H9 (cell line): Measurements from ENCODE around the gene HDAC3. TPM values are rescaled to one million over a fixed set of nuclear protein-coding genes. Genes with fewer than 3 reads are reported as not detected.

Experiments used
- DNase-seq: peaks from one replicate; pipeline ENCODE4 v3.0.0-alpha.2; 2017
- H2AFZ ChIP-seq: one replicate; pipeline ENCODE4 v1.6.1; 2013; ENCODE audit warnings: mild to moderate bottlenecking, low read length, control low read depth, moderate library complexity
- H2AK5ac ChIP-seq: 2 replicates; pipeline ENCODE4 v1.6.1; 2013; ENCODE audit warnings: low read length, control low read depth, mixed read lengths; ENCODE audit not compliant: insufficient read length
- H2BK120ac ChIP-seq: one replicate; pipeline ENCODE4 v1.6.1; 2013; ENCODE audit warnings: low read depth, mild to moderate bottlenecking, low read length, control low read depth, inconsistent platforms; ENCODE audit not compliant: poor library complexity, severe bottlenecking
- H2BK12ac ChIP-seq: 2 replicates; pipeline ENCODE4 v1.6.1; 2013; ENCODE audit warnings: low read length, control low read depth, mixed read lengths, low read depth; ENCODE audit not compliant: insufficient read length
- H2BK15ac ChIP-seq: 2 replicates; pipeline ENCODE4 v1.6.1; 2013; ENCODE audit warnings: low read depth, low read length, control low read depth
- H2BK20ac ChIP-seq: one replicate; pipeline ENCODE4 v1.6.1; 2013; ENCODE audit warnings: low read depth, mild to moderate bottlenecking, low read length, control low read depth, inconsistent platforms; ENCODE audit not compliant: poor library complexity, severe bottlenecking
- H2BK5ac ChIP-seq: 2 replicates; pipeline ENCODE4 v1.6.1; 2013; ENCODE audit warnings: low read length, control low read depth, mixed read lengths; ENCODE audit not compliant: insufficient read length
- H3K14ac ChIP-seq: 2 replicates; pipeline ENCODE4 v1.6.1; 2013; ENCODE audit warnings: low read length, control low read depth; ENCODE audit not compliant: insufficient read depth
- H3K18ac ChIP-seq: 2 replicates; pipeline ENCODE4 v1.6.1; 2013; ENCODE audit warnings: low read depth, mild to moderate bottlenecking, mixed read lengths, low read length, control low read depth; ENCODE audit not compliant: insufficient read length
- H3K23ac ChIP-seq: 2 replicates; pipeline ENCODE4 v1.6.1; 2013; ENCODE audit warnings: low read length, control low read depth, mixed read lengths, low read depth; ENCODE audit not compliant: insufficient read length
- H3K23me2 ChIP-seq: 2 replicates; pipeline ENCODE4 v1.6.1; 2013; ENCODE audit warnings: low read depth, mild to moderate bottlenecking, mixed read lengths, low read length, control low read depth; ENCODE audit not compliant: insufficient read length, poor library complexity, severe bottlenecking
- H3K27ac ChIP-seq: 2 replicates; pipeline ENCODE4 v1.5.1; 2013; ENCODE audit warnings: low read length, control low read depth, mixed read lengths, low read depth; ENCODE audit not compliant: insufficient read length
- H3K27me3 ChIP-seq: 2 replicates; pipeline ENCODE4 v1.6.1; 2013; ENCODE audit warnings: low read length, control low read depth, inconsistent platforms; ENCODE audit not compliant: insufficient read depth
- H3K4ac ChIP-seq: 2 replicates; pipeline ENCODE4 v1.6.1; 2013; ENCODE audit warnings: low read depth, mild to moderate bottlenecking, control low read depth, inconsistent platforms, low read length, moderate library complexity
- H3K4me1 ChIP-seq: 2 replicates; pipeline ENCODE4 v1.6.1; 2013; ENCODE audit warnings: low read length, control low read depth, inconsistent platforms; ENCODE audit not compliant: insufficient read depth
- H3K4me2 ChIP-seq: 2 replicates; pipeline ENCODE4 v1.6.1; 2013; ENCODE audit warnings: low read length, control low read depth, mixed read lengths; ENCODE audit not compliant: insufficient read length, insufficient read depth
- H3K56ac ChIP-seq: 2 replicates; pipeline ENCODE4 v1.6.1; 2013; ENCODE audit warnings: low read depth, mild to moderate bottlenecking, mixed read lengths, low read length, control low read depth; ENCODE audit not compliant: insufficient read length
- H3K79me1 ChIP-seq: 2 replicates; pipeline ENCODE4 v1.6.1; 2013; ENCODE audit warnings: low read depth, mild to moderate bottlenecking, moderate library complexity, low read length, control low read depth, inconsistent platforms; ENCODE audit not compliant: insufficient read depth, poor library complexity, severe bottlenecking
- H3K79me2 ChIP-seq: 2 replicates; pipeline ENCODE4 v1.6.1; 2013; ENCODE audit warnings: low read length, control low read depth, inconsistent platforms; ENCODE audit not compliant: insufficient read depth
- H3K9ac ChIP-seq: 2 replicates; pipeline ENCODE4 v1.6.1; 2013; ENCODE audit warnings: low read length, control low read depth, mixed read lengths; ENCODE audit not compliant: insufficient read length; ENCODE audit errors: extremely low read depth
- H3K9me3 ChIP-seq: one replicate; pipeline ENCODE4 v1.6.1; 2013; ENCODE audit warnings: low read depth, low read length, inconsistent platforms; ENCODE audit not compliant: control insufficient read depth
- H3T11ph ChIP-seq: one replicate; pipeline ENCODE4 v1.6.1; 2013; ENCODE audit warnings: mild to moderate bottlenecking, low read length, control low read depth, inconsistent platforms
- H4K20me1 ChIP-seq: one replicate; pipeline ENCODE4 v1.6.1; 2013; ENCODE audit not compliant: control insufficient read depth, insufficient read length, insufficient read depth
- H4K5ac ChIP-seq: 2 replicates; pipeline ENCODE4 v1.6.1; 2013; ENCODE audit warnings: low read depth, mild to moderate bottlenecking, mixed read lengths, low read length, control low read depth; ENCODE audit not compliant: insufficient read length
- H4K8ac ChIP-seq: replicated peaks from 2 replicates; pipeline ENCODE4 v1.6.1; 2013; ENCODE audit warnings: low read length, control low read depth, mixed read lengths, low read depth; ENCODE audit not compliant: insufficient read length
- H4K91ac ChIP-seq: 2 replicates; pipeline ENCODE4 v1.6.1; 2013; ENCODE audit warnings: low read depth, mild to moderate bottlenecking, moderate library complexity, mixed read lengths, low read length, control low read depth; ENCODE audit not compliant: insufficient read length
- H3K27ac Mint-ChIP-seq, 3 experiments: 2 replicates in 2 of 3; 3 replicates in 1 of 3; pipeline ENCODE4 v1.8.0; 2020 to 2021; ENCODE audit warnings: mixed read lengths in 3 of 3, mild to moderate bottlenecking in 1 of 3, moderate library complexity in 1 of 3
- H3K27me3 Mint-ChIP-seq: 2 replicates; pipeline ENCODE4 v1.8.0; 2021; ENCODE audit warnings: low read depth, mild to moderate bottlenecking, moderate library complexity, mixed read lengths
- H3K36me3 Mint-ChIP-seq, 3 experiments: 2 replicates in 2 of 3; 3 replicates in 1 of 3; pipeline ENCODE4 v1.8.0; 2020 to 2021; ENCODE audit warnings: low read depth in 3 of 3, mixed read lengths in 3 of 3; ENCODE audit not compliant: insufficient read depth in 1 of 3
- H3K4me1 Mint-ChIP-seq, 2 experiments: 2 replicates each; pipeline ENCODE4 v1.8.0; 2020; ENCODE audit warnings: mixed read lengths in 2 of 2
- H3K4me3 Mint-ChIP-seq, 2 experiments: 2 replicates in 1 of 2; 3 replicates in 1 of 2; pipeline ENCODE4 v1.8.0; 2020 to 2021; ENCODE audit warnings: mild to moderate bottlenecking in 2 of 2, mixed read lengths in 2 of 2, moderate library complexity in 1 of 2
- H3K9me3 Mint-ChIP-seq, 2 experiments: 2 replicates in 1 of 2; 3 replicates in 1 of 2; pipeline ENCODE4 v1.8.0; 2020; ENCODE audit warnings: mild to moderate bottlenecking in 2 of 2, mixed read lengths in 2 of 2, moderate library complexity in 1 of 2
- CTCF ChIP-seq: fragments of 200-600 bp; sonication (generic); conservative IDR thresholded peaks from 3 replicates; pipeline ENCODE4 v1.8.0; 2021; ENCODE audit warnings: antibody characterized with exemption, mild to moderate bottlenecking
- WGBS: extraction: QIAGEN DNeasy Blood & Tissue Kit; methylation state at CpG from one replicate; pipeline ENCODE4 v1.1.7; 2013; ENCODE audit warnings: missing lambda C conversion rate, low lambda C conversion rate, mixed read lengths; ENCODE audit not compliant: insufficient read length; ENCODE audit errors: extremely low coverage; 5-methylcytosine and 5-hydroxymethylcytosine counted together
- total RNA-seq: library from RNA; stranded (reverse); gene quantifications from 2 replicates; pipeline ENCODE4 v1.2.1, GENCODE V29; 2021

The HDAC3 gene
- total RNA-seq, 1 experiment from 2014 or later = 98.3 TPM

GRCh38 chr5:141672071-141672840 lies 35.6 kb upstream of the HDAC3 start:
- no CpG with 5 or more reads among the region's 23 CpGs for WGBS
- no peak overlapping the region for H3K23ac ChIP-seq
- H3K18ac ChIP-seq = no peak overlapping the region
- H3K4me1 ChIP-seq = peaks cover 6% of the 10 kb centered on the region
- H3K4ac ChIP-seq = no peak overlapping the region
- no peaks in the 10 kb centered on the region for H4K20me1 ChIP-seq
- no peak overlapping the region for H3T11ph ChIP-seq
- no peak overlapping the region for H2BK12ac ChIP-seq
- Mint-ChIP-seq H3K27ac (peak overlapping the region in 1 of 3 experiments; percentile 81; a peak in 2 of 7 replicates), H3K4me3 (no peak overlapping the region), H3K27me3 (no peaks in the 10 kb centered on the region), H3K36me3 (peaks cover 33 to 42% (median 33%) of the 10 kb centered on the region in 3 experiments), H3K9me3 (no peaks in the 10 kb centered on the region), H3K4me1 (peaks cover 31 to 37% of the 10 kb centered on the region in 2 experiments)
- H3K79me1 ChIP-seq = no peaks in the 10 kb centered on the region
- H3K56ac ChIP-seq = no peak overlapping the region
- TF ChIP-seq CTCF = no peak
- H4K8ac ChIP-seq = no peak overlapping the region
- no peak overlapping the region for H2AK5ac ChIP-seq
- H2BK20ac ChIP-seq = no peak overlapping the region
- no peaks in the 10 kb centered on the region for H3K9me3 ChIP-seq
- no peaks in the 10 kb centered on the region for H3K79me2 ChIP-seq
- no peak overlapping the region for H2AFZ ChIP-seq
- H4K91ac ChIP-seq = no peak overlapping the region
- H3K27me3 ChIP-seq = no peaks in the 10 kb centered on the region
- H3K4me2 ChIP-seq = no peak overlapping the region
- no peak overlapping the region for H3K14ac ChIP-seq
- H2BK120ac ChIP-seq = no peak overlapping the region
- H3K23me2 ChIP-seq = no peaks in the 10 kb centered on the region
- H2BK5ac ChIP-seq = no peak overlapping the region
- H4K5ac ChIP-seq = no peak overlapping the region
- no peak overlapping the region for H2BK15ac ChIP-seq
- no peak overlapping the region for H3K27ac ChIP-seq
- no peak for DNase-seq
- no peak overlapping the region for H3K9ac ChIP-seq
